HEK293 (cell line): ENCODE measurements around the gene RALY.

Experiments used
- CTCF ChIA-PET: fragments of 350-600 bp; formaldehyde crosslinking; extraction: SDS; loops from one replicate; lab custom pipeline; 2021; ENCODE audit warnings: antibody characterized with exemption; lab: Yijun Ruan, JAX
- POLR2A ChIA-PET: fragments of 300-600 bp; formaldehyde crosslinking; extraction: SDS; loops from one replicate; lab custom pipeline; 2020; ENCODE audit warnings: antibody characterized with exemption, inconsistent platforms; lab: Yijun Ruan, JAX
- H3K27ac ChIP-seq: fragments of 200-500 bp; sonication (Bioruptor generic); 2 replicates; pipeline ENCODE4 v1.5.1; 2014; ENCODE audit warnings: low read depth, low read length, control low read depth, inconsistent platforms; ENCODE audit errors: extremely low read depth
- H3K36me3 ChIP-seq, 2 experiments: fragments of 200-500 bp in 1 of 2; sonication (Bioruptor generic) in 1 of 2; 1 replicate in 1 of 2; 2 replicates in 1 of 2; pipeline ENCODE4 v1.5.1; 2014 to 2017; ENCODE audit warnings: inconsistent platforms in 2 of 2, low read length in 2 of 2; ENCODE audit not compliant: control insufficient read depth in 2 of 2, insufficient read depth in 1 of 2
- H3K4me1 ChIP-seq: fragments of 200-500 bp; sonication (Bioruptor generic); 2 replicates; pipeline ENCODE4 v1.5.1; 2014; ENCODE audit warnings: mild to moderate bottlenecking, low read length, inconsistent platforms; ENCODE audit not compliant: control insufficient read depth, insufficient read depth
- H3K4me3 ChIP-seq: 2 replicates; pipeline ENCODE4 v1.5.1; 2011; ENCODE audit warnings: low read depth, mild to moderate bottlenecking, control low read depth, low read length, moderate library complexity
- H3K9me3 ChIP-seq: fragments of 200-500 bp; sonication (Bioruptor generic); 2 replicates; pipeline ENCODE4 v1.5.1; 2014; ENCODE audit warnings: low read depth, low read length, inconsistent platforms; ENCODE audit not compliant: control insufficient read depth, insufficient read depth
- HIC1 ChIP-seq: fragments of 450-650 bp; formaldehyde crosslinking; IDR thresholded peaks from 2 replicates; pipeline ENCODE4 v1.5.1; 2016; ENCODE audit warnings: missing biosample characterization, missing genetic modification characterization
- REPIN1 ChIP-seq: fragments of 450-650 bp; formaldehyde crosslinking; IDR thresholded peaks from 2 replicates; pipeline ENCODE4 v1.5.1; 2017; ENCODE audit warnings: missing biosample characterization, missing genetic modification characterization, low read depth
- ZBTB17 ChIP-seq: fragments of 450-650 bp; formaldehyde crosslinking; IDR thresholded peaks from 2 replicates; pipeline ENCODE4 v1.5.1; 2016; ENCODE audit warnings: missing biosample characterization, missing genetic modification characterization
- ZBTB48 ChIP-seq: fragments of 450-650 bp; formaldehyde crosslinking; IDR thresholded peaks from 2 replicates; pipeline ENCODE4 v1.5.1; 2016; ENCODE audit warnings: missing biosample characterization, missing genetic modification characterization
- ZFHX2 ChIP-seq: fragments of 450-650 bp; formaldehyde crosslinking; conservative IDR thresholded peaks from 2 replicates; pipeline ENCODE4 v1.5.1; 2016; ENCODE audit warnings: missing biosample characterization, missing genetic modification characterization
- ZNF140 ChIP-seq: fragments of 450-650 bp; formaldehyde crosslinking; IDR thresholded peaks from 2 replicates; pipeline ENCODE4 v1.5.1; 2016; ENCODE audit warnings: missing biosample characterization, missing genetic modification characterization
- ZNF211 ChIP-seq: fragments of 450-650 bp; formaldehyde crosslinking; IDR thresholded peaks from 2 replicates; pipeline ENCODE4 v1.5.1; 2016; ENCODE audit warnings: low read depth, missing biosample characterization, missing genetic modification characterization
- ZNF280D ChIP-seq: fragments of 450-650 bp; formaldehyde crosslinking; IDR thresholded peaks from 2 replicates; pipeline ENCODE4 v1.5.1; 2016; ENCODE audit warnings: missing biosample characterization, missing genetic modification characterization
- ZNF37A ChIP-seq: fragments of 450-650 bp; IDR thresholded peaks from 2 replicates; pipeline ENCODE4 v1.5.1; 2018; ENCODE audit warnings: missing biosample characterization, missing genetic modification characterization
- ZNF433 ChIP-seq: fragments of 450-650 bp; formaldehyde crosslinking; IDR thresholded peaks from 2 replicates; pipeline ENCODE4 v1.5.1; 2016; ENCODE audit warnings: missing biosample characterization, missing genetic modification characterization, low read depth
- ZNF514 ChIP-seq: fragments of 450-650 bp; formaldehyde crosslinking; IDR thresholded peaks from 2 replicates; pipeline ENCODE4 v1.5.1; 2016; ENCODE audit warnings: missing biosample characterization, missing genetic modification characterization
- ZNF600 ChIP-seq: fragments of 450-650 bp; formaldehyde crosslinking; IDR thresholded peaks from 2 replicates; pipeline ENCODE4 v1.5.1; 2016; ENCODE audit warnings: missing biosample characterization, missing genetic modification characterization
- ZNF624 ChIP-seq: fragments of 450-650 bp; formaldehyde crosslinking; IDR thresholded peaks from 2 replicates; pipeline ENCODE4 v1.5.1; 2017; ENCODE audit warnings: missing biosample characterization, missing genetic modification characterization
- ZNF658 ChIP-seq: fragments of 450-650 bp; formaldehyde crosslinking; IDR thresholded peaks from 2 replicates; pipeline ENCODE4; 2016; ENCODE audit warnings: missing biosample characterization, missing genetic modification characterization
- ZNF837 ChIP-seq: fragments of 450-650 bp; formaldehyde crosslinking; IDR thresholded peaks from 2 replicates; pipeline ENCODE4 v1.5.1; 2016; ENCODE audit warnings: missing biosample characterization, missing genetic modification characterization
- ZSCAN4 ChIP-seq: fragments of 450-650 bp; formaldehyde crosslinking; IDR thresholded peaks from 2 replicates; pipeline ENCODE4 v1.5.1; 2017; ENCODE audit warnings: missing biosample characterization, missing genetic modification characterization
- TF ChIP-seq, protein P1 (sequence below): fragments of 450-650 bp; formaldehyde crosslinking; IDR thresholded peaks from 2 replicates; pipeline ENCODE4 v1.5.1; 2017; ENCODE audit warnings: missing biosample characterization, missing genetic modification characterization
- TF ChIP-seq, protein P2 (sequence below): fragments of 450-650 bp; formaldehyde crosslinking; IDR thresholded peaks from 2 replicates; pipeline ENCODE4 v1.5.1; 2016; ENCODE audit warnings: missing biosample characterization, missing genetic modification characterization, borderline replicate concordance

The RALY gene

GRCh38 chr20:34085544-34086040 is 91.9 kb downstream of the RALY start:
- no peak overlapping the region for H3K4me3 ChIP-seq
- CTCF ChIA-PET, result interaction anchor here (0.7 to 1.6 kb wide), 2 partner anchors 27 to 169 kb away, joined by 3 to 4 read pairs; partner anchors contain the start of gene EIF2S2
- POLR2A ChIA-PET, result interaction anchor here (1.2 kb wide), 1 partner anchor 22 kb away, joined by 3 read pairs; no protein-coding TSS in a partner anchor
- peaks cover 2 to 68% of the 10 kb centered on the region in 2 experiments for H3K36me3 ChIP-seq
- peaks cover 3% of the 10 kb centered on the region; the same call in 1 of the 2 replicates for H3K4me1 ChIP-seq
- no peaks in the 10 kb centered on the region for H3K9me3 ChIP-seq
- H3K27ac ChIP-seq, result no peak overlapping the region
- TF ChIP-seq ZSCAN4 (tag by site-specific recombination) (0 out of 2 replicates have a peak, but pooled peaks have one; percentile 38), ZNF37A (tag by site-specific recombination) (no peak), ZNF600 (tag by site-specific recombination) (0 out of 2 replicates have a peak, but pooled peaks have one; percentile 27), ZNF211 (tag by site-specific recombination) (no peak), ZBTB17 (peak; percentile 84)

DNA sequence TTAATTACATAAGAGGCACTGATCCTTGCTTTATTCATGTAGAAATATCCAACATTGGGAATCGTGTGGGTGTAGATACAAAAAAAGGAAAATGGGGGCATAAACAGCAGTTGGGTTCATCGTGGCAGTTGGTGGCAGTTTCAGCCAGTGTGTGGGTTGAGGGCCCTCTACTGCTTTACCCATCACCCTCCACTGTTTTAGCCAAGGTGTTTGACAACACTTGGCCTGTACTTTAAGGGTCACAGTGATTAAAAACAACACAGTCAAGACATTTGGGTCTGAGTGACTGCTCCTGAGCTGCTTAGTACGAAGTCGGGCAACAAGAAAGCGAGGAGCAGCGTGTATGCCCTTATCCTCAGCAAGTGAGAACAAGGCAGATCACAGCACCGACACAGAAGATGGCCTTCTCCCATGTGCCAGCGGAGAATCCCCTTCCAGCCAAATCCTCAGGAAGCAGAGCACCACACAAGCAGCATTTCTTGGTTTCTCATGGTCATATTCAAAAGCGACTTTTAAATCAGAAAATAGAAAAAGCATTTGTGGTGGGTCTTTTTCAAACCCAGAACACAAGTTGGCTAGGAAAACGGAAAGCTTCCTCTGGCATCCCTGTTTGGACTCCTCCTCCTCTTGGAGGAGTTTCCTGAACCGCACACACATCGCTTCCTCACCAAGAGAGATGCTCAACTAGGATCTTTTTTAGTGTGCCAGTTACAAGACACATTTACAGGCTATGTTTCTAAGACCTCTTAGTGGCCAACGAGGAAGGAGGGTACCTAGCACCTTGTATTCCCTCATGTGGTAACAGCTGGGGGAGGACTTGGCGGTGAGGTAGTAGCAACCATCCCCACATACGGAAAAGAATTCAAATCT is 94.8 kb downstream of the RALY start:
- H3K36me3 ChIP-seq, result peaks cover 21 to 74% of the 10 kb centered on the region in 2 experiments
- H3K27ac ChIP-seq, result no peak overlapping the region
- H3K9me3 ChIP-seq, result no peaks in the 10 kb centered on the region
- TF ChIP-seq ZBTB48 (tag by site-specific recombination) (no peak), ZFHX2 (tag by site-specific recombination) (peak; percentile 26; the same call in 1 of the 2 replicates)
- ChIA-PET CTCF (interaction anchor here (0.7 kb wide), 1 partner anchor 28 kb away, joined by 3 read pairs; no protein-coding TSS in a partner anchor), POLR2A (no interaction called here)
- no peak overlapping the region for H3K4me3 ChIP-seq
- no peaks in the 10 kb centered on the region for H3K4me1 ChIP-seq

GRCh38 chr20:34089175-34089479 is 95.4 kb downstream of the RALY start:
- Histone ChIP-seq H3K36me3 (peaks cover 27 to 80% of the 10 kb centered on the region in 2 experiments), H3K4me1 (no peaks in the 10 kb centered on the region), H3K27ac (no peak overlapping the region), H3K4me3 (no peak overlapping the region), H3K9me3 (no peaks in the 10 kb centered on the region)
- POLR2A ChIA-PET, result no interaction called here
- TF ChIP-seq ZNF624 (tag by site-specific recombination) (no peak), ZNF514 (no peak), ZNF837 (tag by site-specific recombination) (no peak), ZNF280D (no peak), REPIN1 (tag by site-specific recombination) (no peak), HIC1 (tag by site-specific recombination) (no peak), ZNF140 (tag by site-specific recombination) (no peak), ZNF658 (tag by site-specific recombination) (no peak), ZNF433 (no peak)
- TF ChIP-seq, protein P1, sequence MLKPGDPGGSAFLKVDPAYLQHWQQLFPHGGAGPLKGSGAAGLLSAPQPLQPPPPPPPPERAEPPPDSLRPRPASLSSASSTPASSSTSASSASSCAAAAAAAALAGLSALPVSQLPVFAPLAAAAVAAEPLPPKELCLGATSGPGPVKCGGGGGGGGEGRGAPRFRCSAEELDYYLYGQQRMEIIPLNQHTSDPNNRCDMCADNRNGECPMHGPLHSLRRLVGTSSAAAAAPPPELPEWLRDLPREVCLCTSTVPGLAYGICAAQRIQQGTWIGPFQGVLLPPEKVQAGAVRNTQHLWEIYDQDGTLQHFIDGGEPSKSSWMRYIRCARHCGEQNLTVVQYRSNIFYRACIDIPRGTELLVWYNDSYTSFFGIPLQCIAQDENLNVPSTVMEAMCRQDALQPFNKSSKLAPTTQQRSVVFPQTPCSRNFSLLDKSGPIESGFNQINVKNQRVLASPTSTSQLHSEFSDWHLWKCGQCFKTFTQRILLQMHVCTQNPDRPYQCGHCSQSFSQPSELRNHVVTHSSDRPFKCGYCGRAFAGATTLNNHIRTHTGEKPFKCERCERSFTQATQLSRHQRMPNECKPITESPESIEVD (tag by site-specific recombination), result no peak
- TF ChIP-seq, protein P2, sequence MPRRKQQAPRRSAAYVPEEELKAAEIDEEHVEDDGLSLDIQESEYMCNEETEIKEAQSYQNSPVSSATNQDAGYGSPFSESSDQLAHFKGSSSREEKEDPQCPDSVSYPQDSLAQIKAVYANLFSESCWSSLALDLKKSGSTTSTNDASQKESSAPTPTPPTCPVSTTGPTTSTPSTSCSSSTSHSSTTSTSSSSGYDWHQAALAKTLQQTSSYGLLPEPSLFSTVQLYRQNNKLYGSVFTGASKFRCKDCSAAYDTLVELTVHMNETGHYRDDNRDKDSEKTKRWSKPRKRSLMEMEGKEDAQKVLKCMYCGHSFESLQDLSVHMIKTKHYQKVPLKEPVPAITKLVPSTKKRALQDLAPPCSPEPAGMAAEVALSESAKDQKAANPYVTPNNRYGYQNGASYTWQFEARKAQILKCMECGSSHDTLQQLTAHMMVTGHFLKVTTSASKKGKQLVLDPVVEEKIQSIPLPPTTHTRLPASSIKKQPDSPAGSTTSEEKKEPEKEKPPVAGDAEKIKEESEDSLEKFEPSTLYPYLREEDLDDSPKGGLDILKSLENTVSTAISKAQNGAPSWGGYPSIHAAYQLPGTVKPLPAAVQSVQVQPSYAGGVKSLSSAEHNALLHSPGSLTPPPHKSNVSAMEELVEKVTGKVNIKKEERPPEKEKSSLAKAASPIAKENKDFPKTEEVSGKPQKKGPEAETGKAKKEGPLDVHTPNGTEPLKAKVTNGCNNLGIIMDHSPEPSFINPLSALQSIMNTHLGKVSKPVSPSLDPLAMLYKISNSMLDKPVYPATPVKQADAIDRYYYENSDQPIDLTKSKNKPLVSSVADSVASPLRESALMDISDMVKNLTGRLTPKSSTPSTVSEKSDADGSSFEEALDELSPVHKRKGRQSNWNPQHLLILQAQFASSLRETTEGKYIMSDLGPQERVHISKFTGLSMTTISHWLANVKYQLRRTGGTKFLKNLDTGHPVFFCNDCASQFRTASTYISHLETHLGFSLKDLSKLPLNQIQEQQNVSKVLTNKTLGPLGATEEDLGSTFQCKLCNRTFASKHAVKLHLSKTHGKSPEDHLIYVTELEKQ (tag by site-specific recombination), result no peak
- CTCF ChIA-PET, result interaction anchor here (0.7 kb wide), 1 partner anchor 29 kb away, joined by 3 read pairs; no protein-coding TSS in a partner anchor
